ENCODE results near the gene GNAQ.
"Not testable (repeated sequence)": the region's sequence is repeated elsewhere in the genome, so short reads cannot be mapped to it uniquely, and the experiment has no call there.

Gene GNAQ

GRCh38 chr9:77877976-77878375 lies 153.6 kb downstream of the GNAQ start:
- DNase-seq (ENCODE audit: low read depth in 2 of 2) = no peak

GRCh38 chr9:77876590-77876989 lies 155.0 kb downstream of the GNAQ start:
- DNase-seq (ENCODE audit: low read depth in 2 of 2) = no peak

- no peak for DNase-seq (ENCODE audit: low read depth in 2 of 2)
Observed at GRCh38 chr9:77876091-77876490, 155.5 kb downstream of the GNAQ start.

GRCh38 chr9:77872863-77873262 lies 158.7 kb downstream of the GNAQ start:
- DNase-seq (ENCODE audit: low read depth in 2 of 2) = no peak

- DNase-seq (ENCODE audit: low read depth in 2 of 2) = no peak
Observed at GRCh38 chr9:77872177-77872576, 159.4 kb downstream of the GNAQ start.

- DNase-seq (ENCODE audit: low read depth in 2 of 2) = no peak
Observed at GRCh38 chr9:77871483-77871882, 160.1 kb downstream of the GNAQ start.

- no peak for DNase-seq (ENCODE audit: low read depth in 2 of 2)
Observed at GRCh38 chr9:77866878-77867277, 164.7 kb downstream of the GNAQ start.

- no peak for DNase-seq (ENCODE audit: low read depth in 2 of 2)
Observed at GRCh38 chr9:77865385-77866047, 166.1 kb downstream of the GNAQ start.

- no peak for DNase-seq (ENCODE audit: low read depth in 2 of 2)
Observed at GRCh38 chr9:77864211-77864889, 167.3 kb downstream of the GNAQ start.

- not testable (repeated sequence) for DNase-seq (ENCODE audit: low read depth in 2 of 2)
Observed at GRCh38 chr9:77863638-77864037, 168.0 kb downstream of the GNAQ start.

GRCh38 chr9:77860953-77861352 lies 170.7 kb downstream of the GNAQ start:
- DNase-seq (ENCODE audit: low read depth in 2 of 2) = not testable (repeated sequence)

GRCh38 chr9:77857513-77858259 lies 173.9 kb downstream of the GNAQ start:
- no peak for DNase-seq (ENCODE audit: low read depth in 2 of 2)

GRCh38 chr9:77856615-77857014 lies 175.0 kb downstream of the GNAQ start:
- DNase-seq (ENCODE audit: low read depth in 2 of 2) = no peak

GRCh38 chr9:77854916-77855311 lies 176.7 kb downstream of the GNAQ start:
- no peak for DNase-seq (ENCODE audit: low read depth in 2 of 2)

GRCh38 chr9:77854258-77854915 lies 177.2 kb downstream of the GNAQ start:
- DNase-seq (ENCODE audit: low read depth in 2 of 2) = no peak

- no peak for DNase-seq (ENCODE audit: low read depth in 2 of 2)
Observed at GRCh38 chr9:77853716-77854115, 177.9 kb downstream of the GNAQ start.

GRCh38 chr9:77851882-77852595 lies 179.6 kb downstream of the GNAQ start:
- no peak for DNase-seq (ENCODE audit: low read depth in 2 of 2)

GRCh38 chr9:77848897-77849296 lies 182.7 kb downstream of the GNAQ start:
- no peak for DNase-seq (ENCODE audit: low read depth in 2 of 2)

- DNase-seq (ENCODE audit: low read depth in 2 of 2) = no peak
Observed at GRCh38 chr9:77848404-77848803, 183.2 kb downstream of the GNAQ start.

- DNase-seq (ENCODE audit: low read depth in 2 of 2) = no peak
Observed at GRCh38 chr9:77847626-77848025, 184.0 kb downstream of the GNAQ start.

GRCh38 chr9:77847059-77847499 lies 184.5 kb downstream of the GNAQ start:
- no peak for DNase-seq (ENCODE audit: low read depth in 2 of 2)

GRCh38 chr9:77844415-77844814 lies 187.2 kb downstream of the GNAQ start:
- DNase-seq (ENCODE audit: low read depth in 2 of 2) = no peak
